ENCODE results near the gene C4orf17. TPM values are rescaled to one million over a fixed set of nuclear protein-coding genes. Genes with fewer than 3 reads are reported as not detected.

C4orf17 gene
- polyA plus RNA-seq, 6 donors from 2014 or later: not detected

DNA sequence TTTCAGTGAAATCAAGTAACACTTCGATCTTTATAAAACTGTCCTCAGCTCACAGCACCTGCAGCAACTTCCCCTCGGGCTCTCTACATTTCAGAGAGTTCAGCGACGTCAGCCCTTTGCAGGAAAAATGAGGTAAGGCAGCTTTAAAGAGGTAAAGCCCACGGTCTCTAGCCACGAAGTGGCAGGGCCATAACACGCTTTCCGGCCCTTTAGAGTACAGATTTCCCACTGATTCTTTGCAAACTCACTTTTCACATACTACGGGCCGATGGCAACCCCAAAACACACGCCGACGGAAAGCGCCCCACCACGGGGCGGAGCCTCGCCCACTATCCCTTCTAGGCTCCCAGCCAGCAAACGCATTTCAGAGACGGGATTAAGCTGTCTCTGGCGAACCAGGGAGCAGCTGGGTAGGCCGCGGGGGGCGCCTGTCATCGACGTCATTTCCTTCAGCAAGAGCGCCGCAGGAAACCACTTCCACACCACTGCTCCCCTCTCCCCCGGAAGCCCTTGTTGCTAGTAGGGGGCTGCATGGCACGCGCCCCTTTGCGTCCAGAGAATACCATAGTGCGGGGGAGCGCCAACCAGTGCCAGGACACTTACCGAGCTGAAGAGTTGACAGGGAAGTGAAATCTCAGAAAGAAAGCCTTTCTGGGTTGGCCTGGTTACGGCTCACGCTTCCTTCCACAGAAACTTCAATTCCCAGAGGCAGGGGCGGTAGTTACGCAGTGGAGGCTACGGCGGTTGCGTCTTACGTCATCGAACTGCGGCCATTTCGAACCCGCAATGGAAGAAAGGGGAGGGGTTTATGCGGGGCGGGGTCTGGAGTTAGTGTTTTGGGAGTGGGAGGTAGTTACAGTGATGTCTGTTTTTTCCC is 52.7 kb downstream of the C4orf17 start, which contains the start of gene TRMT10A:
Gene TRMT10A (minus strand): TSS at position 730 of the 877 bp plus-strand sequence. CDS start 4,701 bp downstream, outside the sequence.
- H3K4me3 Mint-ChIP-seq: peak within 1 kb of the TSS; percentile 95 to 100 (median 99)
- no peaks in the 10 kb centered on the region for H3K9me3 Mint-ChIP-seq
- peak within 1 kb of the TSS; percentile 99 to 100 (median 100) for H3K27ac Mint-ChIP-seq
- H3K4me1 Mint-ChIP-seq: peaks cover 4 to 20% (median 8%) of the 10 kb centered on the region in 3 donors
- peak; percentile 83 for ATAC-seq (ENCODE audit: low read depth in 2 of 2)
- peaks cover 23 to 34% (median 33%) of the 10 kb centered on the region in 3 donors for H3K27me3 Mint-ChIP-seq
- peaks cover 0 to 8% of the 10 kb centered on the region in 2 donors for H3K36me3 Mint-ChIP-seq
- DNase-seq: peak; percentile 96

DNA sequence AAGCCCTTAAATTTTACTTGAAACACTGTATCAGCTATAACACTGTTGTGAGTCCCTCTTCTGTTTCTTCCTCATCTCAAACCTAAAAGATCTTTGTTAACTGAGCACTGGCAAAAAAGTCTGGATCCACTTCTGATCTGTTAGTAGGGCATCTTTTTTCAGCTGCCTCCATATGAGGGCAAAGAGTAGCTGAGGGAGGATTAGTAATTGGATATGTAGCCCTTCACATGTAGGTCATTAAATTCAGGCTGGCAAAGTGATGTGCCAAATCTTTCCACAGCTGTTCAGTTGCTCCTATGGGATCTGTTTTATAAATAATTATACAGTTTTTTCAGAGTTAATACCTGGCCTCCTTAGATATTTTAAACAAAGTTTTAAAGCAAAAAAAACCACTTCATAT is 54.1 kb downstream of the C4orf17 start:
- no peak for ATAC-seq (ENCODE audit: low read depth in 2 of 2)
- peaks cover 0 to 8% of the 10 kb centered on the region in 2 donors for H3K36me3 Mint-ChIP-seq
- DNase-seq: no peak
- peak overlapping the region in 6 of 8 donors; percentile 23 to 96 (median 46) for H3K4me3 Mint-ChIP-seq
- H3K9me3 Mint-ChIP-seq: no peaks in the 10 kb centered on the region
- peaks cover 29 to 48% (median 41%) of the 10 kb centered on the region in 3 donors for H3K27me3 Mint-ChIP-seq
- peak overlapping the region in 1 of 6 donors; percentile 11 for H3K27ac Mint-ChIP-seq
- H3K4me1 Mint-ChIP-seq: peaks cover 4 to 20% (median 8%) of the 10 kb centered on the region in 3 donors

DNA sequence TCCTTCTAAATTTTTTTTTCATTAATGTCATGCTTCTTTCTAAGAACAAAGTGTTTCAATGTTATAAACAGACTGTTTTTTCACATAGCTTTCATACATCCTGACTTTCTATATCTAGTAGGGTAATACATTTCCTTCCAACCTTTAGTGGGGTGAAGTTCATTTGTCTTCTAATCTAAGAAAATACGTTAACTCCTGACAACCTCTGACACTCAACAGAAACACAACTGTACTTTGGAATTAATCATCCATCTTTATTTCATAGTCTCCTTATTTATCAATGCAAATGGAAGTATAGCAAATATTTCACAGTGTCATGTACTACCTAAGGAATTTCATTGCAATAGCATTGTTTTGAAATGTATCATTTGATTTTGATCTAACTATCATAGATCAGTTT is 61.1 kb downstream of the C4orf17 start:
- H3K27ac Mint-ChIP-seq: no peak overlapping the region
- peaks cover 26 to 51% (median 44%) of the 10 kb centered on the region in 3 donors for H3K27me3 Mint-ChIP-seq
- no peak for ATAC-seq (ENCODE audit: low read depth in 2 of 2)
- no peaks in the 10 kb centered on the region for H3K9me3 Mint-ChIP-seq
- H3K36me3 Mint-ChIP-seq: no peaks in the 10 kb centered on the region
- no peak overlapping the region for H3K4me3 Mint-ChIP-seq
- DNase-seq: no peak
- peaks cover 4 to 11% (median 8%) of the 10 kb centered on the region in 3 donors for H3K4me1 Mint-ChIP-seq

GRCh38 chr4:99572527-99573240 is 61.9 kb downstream of the C4orf17 start:
- DNase-seq (no peak), ATAC-seq (ENCODE audit: low read depth in 2 of 2) (no peak)
- H3K27ac Mint-ChIP-seq: no peak overlapping the region
- H3K9me3 Mint-ChIP-seq: no peaks in the 10 kb centered on the region
- peaks cover 21 to 46% (median 43%) of the 10 kb centered on the region in 3 donors for H3K27me3 Mint-ChIP-seq
- peaks cover 4 to 11% (median 8%) of the 10 kb centered on the region in 3 donors for H3K4me1 Mint-ChIP-seq
- no peaks in the 10 kb centered on the region for H3K36me3 Mint-ChIP-seq
- no peak overlapping the region for H3K4me3 Mint-ChIP-seq

DNA sequence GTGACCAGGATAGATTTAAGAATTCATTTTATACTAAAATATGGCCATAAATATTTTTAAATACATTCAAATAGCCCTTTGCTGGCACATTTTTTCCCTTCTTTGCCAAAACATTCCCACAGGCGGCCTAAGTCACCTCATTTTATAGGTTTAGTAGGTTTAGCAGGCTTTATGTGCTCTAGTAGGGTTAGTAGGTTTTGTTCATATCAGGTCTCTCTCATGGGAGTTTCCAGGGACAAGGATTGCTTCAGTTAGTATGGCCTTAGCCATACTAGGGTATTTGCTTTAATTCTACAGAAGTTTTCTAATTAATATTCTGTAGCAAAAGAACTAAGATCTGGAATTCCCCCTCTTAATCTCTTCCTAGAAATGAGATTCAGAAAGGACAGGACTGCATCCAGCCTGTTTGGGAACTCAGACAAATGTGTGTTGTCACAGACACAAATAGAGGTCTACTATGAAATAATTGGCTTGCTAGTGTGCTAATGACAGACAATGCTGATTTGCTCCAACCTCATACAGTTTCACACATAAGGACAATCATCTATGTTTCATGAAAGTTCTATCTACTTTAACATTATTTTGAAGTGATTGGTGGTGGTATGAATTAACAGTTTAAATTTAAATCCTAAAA is 63.0 kb downstream of the C4orf17 start:
- DNase-seq (no peak), ATAC-seq (ENCODE audit: low read depth in 2 of 2) (no peak)
- H3K4me3 Mint-ChIP-seq: no peak overlapping the region
- H3K36me3 Mint-ChIP-seq: no peaks in the 10 kb centered on the region
- peaks cover 4 to 11% (median 8%) of the 10 kb centered on the region in 3 donors for H3K4me1 Mint-ChIP-seq
- H3K27ac Mint-ChIP-seq: no peak overlapping the region
- peaks cover 16 to 46% (median 36%) of the 10 kb centered on the region in 3 donors for H3K27me3 Mint-ChIP-seq
- H3K9me3 Mint-ChIP-seq: no peaks in the 10 kb centered on the region

- H3K4me1 Mint-ChIP-seq: peaks cover 4 to 11% (median 8%) of the 10 kb centered on the region in 3 donors
- peaks cover 20 to 45% (median 38%) of the 10 kb centered on the region in 3 donors for H3K27me3 Mint-ChIP-seq
- no peaks in the 10 kb centered on the region for H3K9me3 Mint-ChIP-seq
- peak within 1 kb of the TSS in 4 of 6 donors; percentile 77 to 88 (median 82) for H3K27ac Mint-ChIP-seq
- H3K4me3 Mint-ChIP-seq: peak within 1 kb of the TSS in 6 of 8 donors; percentile 1 to 44 (median 30)
- DNase-seq: no peak
- peak; percentile 64 to 67 for ATAC-seq (ENCODE audit: low read depth in 2 of 2)
- H3K36me3 Mint-ChIP-seq: no peaks in the 10 kb centered on the region
Measured at GRCh38 chr4:99574530-99575324, 63.9 kb downstream of the C4orf17 start, which contains the start of gene MTTP. MTTP (plus strand) TSS chr4:99574824; CDS start chr4:99574910, 86 bp downstream.

DNA sequence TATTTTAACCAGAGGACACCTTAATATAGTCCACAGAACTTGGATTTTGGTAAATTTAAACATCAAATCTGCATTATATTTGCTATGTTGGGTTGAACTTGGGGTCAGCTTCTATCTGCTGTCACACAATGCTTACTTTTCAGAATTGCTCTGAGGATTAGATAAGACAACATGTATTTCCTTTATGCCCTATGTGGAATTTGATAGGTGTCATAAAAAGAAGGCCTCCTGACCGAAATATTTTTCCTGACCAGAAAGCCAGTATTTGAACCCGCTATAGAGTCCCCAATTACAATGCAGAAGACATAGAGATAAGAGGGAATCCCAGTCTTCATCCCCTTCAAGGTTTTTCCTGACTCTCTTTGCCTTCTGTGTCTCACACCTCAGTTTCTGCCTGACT is 67.9 kb downstream of the C4orf17 start:
- DNase-seq (no peak), ATAC-seq (ENCODE audit: low read depth in 2 of 2) (no peak)
- Mint-ChIP-seq H3K36me3 (no peaks in the 10 kb centered on the region), H3K4me3 (no peak overlapping the region), H3K27me3 (peaks cover 21 to 42% (median 32%) of the 10 kb centered on the region in 3 donors), H3K4me1 (peaks cover 4 to 11% (median 8%) of the 10 kb centered on the region in 3 donors), H3K27ac (no peak overlapping the region), H3K9me3 (no peaks in the 10 kb centered on the region)

DNA sequence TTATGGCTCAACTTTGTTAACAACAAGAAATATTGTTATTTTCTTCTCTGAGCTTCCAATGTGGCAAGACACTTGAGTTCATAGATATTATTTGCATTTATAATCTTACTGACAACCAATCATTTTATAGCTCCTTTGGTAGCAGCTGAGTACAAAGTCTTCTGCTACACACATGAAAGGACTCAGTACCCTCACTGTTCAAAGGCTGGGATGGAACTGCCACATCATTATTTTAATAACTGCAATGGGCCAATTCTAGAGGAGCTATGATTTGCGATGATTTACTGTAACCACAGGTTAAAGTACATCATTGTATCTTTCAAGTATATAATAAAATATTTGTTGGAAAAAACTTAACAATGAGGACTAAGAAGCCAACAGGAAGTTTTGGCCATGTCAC is 74.7 kb downstream of the C4orf17 start:
- H3K4me3 Mint-ChIP-seq: no peak overlapping the region

DNA sequence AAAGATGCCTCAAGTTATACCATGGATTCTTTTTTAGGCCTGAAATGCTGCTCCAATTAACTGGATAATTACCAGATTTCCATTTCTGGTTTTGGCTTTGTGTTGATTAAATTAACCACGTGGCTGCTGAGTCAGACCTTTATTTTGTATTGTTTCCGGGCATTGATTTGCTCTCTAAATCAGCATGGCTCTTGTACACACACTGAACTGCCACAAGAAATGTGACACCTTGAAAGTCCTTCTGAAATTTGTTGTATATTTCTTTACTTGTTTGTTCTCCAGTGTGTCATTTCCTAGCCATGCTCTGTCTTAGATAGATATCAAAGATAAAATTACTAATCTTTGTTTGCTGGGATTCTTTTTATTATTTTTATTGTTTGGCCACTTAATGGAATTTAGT is 75.5 kb downstream of the C4orf17 start:
- H3K4me3 Mint-ChIP-seq: no peak overlapping the region
- H3K36me3 Mint-ChIP-seq: no peaks in the 10 kb centered on the region
- no peaks in the 10 kb centered on the region for H3K9me3 Mint-ChIP-seq

More for the DNA sequence above, 74.7 kb downstream of the C4orf17 start:
- H3K27ac Mint-ChIP-seq: no peak overlapping the region
- no peaks in the 10 kb centered on the region for H3K4me1 Mint-ChIP-seq
- ATAC-seq (ENCODE audit: low read depth in 2 of 2) (no peak), DNase-seq (no peak)
- no peaks in the 10 kb centered on the region for H3K9me3 Mint-ChIP-seq
- no peaks in the 10 kb centered on the region for H3K36me3 Mint-ChIP-seq
- H3K27me3 Mint-ChIP-seq: peaks cover 18 to 43% (median 21%) of the 10 kb centered on the region in 3 donors

GRCh38 chr4:99586797-99587196 is 76.0 kb downstream of the C4orf17 start:
- peaks cover 14 to 37% (median 16%) of the 10 kb centered on the region in 3 donors for H3K27me3 Mint-ChIP-seq
- DNase-seq (no peak), ATAC-seq (ENCODE audit: low read depth in 2 of 2) (no peak)
- no peaks in the 10 kb centered on the region for H3K36me3 Mint-ChIP-seq
- no peak overlapping the region for H3K27ac Mint-ChIP-seq
- H3K4me3 Mint-ChIP-seq: no peak overlapping the region
- H3K9me3 Mint-ChIP-seq: no peaks in the 10 kb centered on the region
- H3K4me1 Mint-ChIP-seq: no peaks in the 10 kb centered on the region

More for the DNA sequence above, 75.5 kb downstream of the C4orf17 start:
- no peak overlapping the region for H3K27ac Mint-ChIP-seq
- H3K27me3 Mint-ChIP-seq: peaks cover 14 to 42% (median 21%) of the 10 kb centered on the region in 3 donors
- no peak for DNase-seq
- no peak for ATAC-seq (ENCODE audit: low read depth in 2 of 2)
- H3K4me1 Mint-ChIP-seq: no peaks in the 10 kb centered on the region

- no peaks in the 10 kb centered on the region for H3K36me3 Mint-ChIP-seq
- ATAC-seq (ENCODE audit: low read depth in 2 of 2) (no peak), DNase-seq (no peak)
- H3K4me3 Mint-ChIP-seq: no peak overlapping the region
- H3K27me3 Mint-ChIP-seq: peaks cover 11 to 32% (median 14%) of the 10 kb centered on the region in 3 donors
- H3K27ac Mint-ChIP-seq: no peak overlapping the region
- H3K9me3 Mint-ChIP-seq: no peaks in the 10 kb centered on the region
- no peaks in the 10 kb centered on the region for H3K4me1 Mint-ChIP-seq
Measured at GRCh38 chr4:99587309-99587708, 76.5 kb downstream of the C4orf17 start.

GRCh38 chr4:99587803-99588202 is 77.0 kb downstream of the C4orf17 start:
- ATAC-seq (ENCODE audit: low read depth in 2 of 2) (no peak), DNase-seq (no peak)
- Mint-ChIP-seq H3K27me3 (peaks cover 7 to 27% (median 10%) of the 10 kb centered on the region in 3 donors), H3K36me3 (no peaks in the 10 kb centered on the region), H3K27ac (no peak overlapping the region), H3K4me3 (no peak overlapping the region), H3K9me3 (no peaks in the 10 kb centered on the region), H3K4me1 (no peaks in the 10 kb centered on the region)

Data from naive B cell (primary cell).